Lung (tissue), 12 donors: ENCODE results near the gene DPYSL3. TPM values are rescaled to one million over a fixed set of nuclear protein-coding genes. Genes with fewer than 3 reads are reported as not detected.
A peak's percentile ranks its signal among the peaks of the same experiment; 100 is the strongest.

ENCODE experiments used
- ATAC-seq: fragments of 200-7000 bp; cut with Tn5 transposase; one replicate; pipeline ENCODE4 v1.9.1; 2020; ENCODE audit warnings: moderate number of reproducible peaks; ENCODE audit not compliant: insufficient read depth, low FRiP score
- DNase-seq, 3 donors: peaks; one replicate each; pipeline ENCODE4 v3.0.0-alpha.2; 2013 to 2017
- H3K27ac ChIP-seq, 2 donors: one replicate each; pipeline ENCODE4 v1.5.1; 2013; ENCODE audit warnings: mild to moderate bottlenecking in 2 of 2, moderate library complexity in 2 of 2, control low read depth in 1 of 2, inconsistent platforms in 1 of 2, low read depth in 1 of 2, low read length in 1 of 2
- H3K27me3 ChIP-seq, 3 donors: one replicate each; pipeline ENCODE4 v1.5.1; 2013; ENCODE audit warnings: low read length in 2 of 3; ENCODE audit not compliant: control insufficient read depth in 3 of 3, insufficient read depth in 3 of 3
- H3K36me3 ChIP-seq, 4 donors: one replicate each; pipeline ENCODE4 v1.5.1; 2013; ENCODE audit warnings: low read length in 4 of 4, mild to moderate bottlenecking in 1 of 4, moderate library complexity in 1 of 4; ENCODE audit not compliant: control insufficient read depth in 4 of 4, insufficient read depth in 4 of 4
- H3K4me1 ChIP-seq, 5 donors: one replicate each; pipeline ENCODE4 v1.5.1; 2013; ENCODE audit warnings: low read length in 5 of 5, mild to moderate bottlenecking in 2 of 5, moderate library complexity in 1 of 5; ENCODE audit not compliant: control insufficient read depth in 5 of 5, insufficient read depth in 5 of 5
- H3K4me3 ChIP-seq: one replicate; pipeline ENCODE4 v1.5.1; 2013; ENCODE audit warnings: mild to moderate bottlenecking, control low read depth, moderate library complexity
- H3K9ac ChIP-seq, 2 donors: one replicate each; pipeline ENCODE4 v1.5.1; 2013; ENCODE audit warnings: low read length in 2 of 2, control low read depth in 1 of 2; ENCODE audit not compliant: insufficient read depth in 1 of 2
- H3K9me3 ChIP-seq, 4 donors: one replicate each; pipeline ENCODE4 v1.5.1; 2013; ENCODE audit warnings: low read length in 3 of 4, mild to moderate bottlenecking in 1 of 4, moderate library complexity in 1 of 4; ENCODE audit not compliant: control insufficient read depth in 4 of 4, insufficient read depth in 3 of 4
- CTCF ChIP-seq: IDR thresholded peaks from 2 replicates; pipeline ENCODE4 v1.5.1; 2012; ENCODE audit warnings: mild to moderate bottlenecking; ENCODE audit errors: control extremely low read depth, extremely low read depth
- WGBS, 2 donors: extraction: QIAGEN DNeasy Blood & Tissue Kit; methylation state at CpG; one replicate each; pipeline ENCODE4 v1.1.7; 2013; 5-methylcytosine and 5-hydroxymethylcytosine counted together
- polyA plus RNA-seq, 2 donors: library from polyadenylated mRNA; stranded (reverse); fragments of 200-250 nt; gene quantifications; one replicate each; pipeline ENCODE4 v1.2.1, GENCODE V29; 2013
- total RNA-seq, 2 donors: library from RNA; depleted of rRNA in 1 of 2; stranded (reverse); fragments of >200 nt in 1 of 2; gene quantifications; one replicate each; pipeline ENCODE4 v1.2.1, GENCODE V29; 2014 to 2021
- donor health status: control.
- donor health status: control.
- donor health status: Bipolar disorder and iron deficiency.
- donor health status: healthy.
- donor health status: DM: yes; HTN: yes; CAD: no.

DPYSL3 gene
- total and polyA plus RNA-seq, 4 donors: 13.8 to 112 (median 43.7) TPM

GRCh38 chr5:147450606-147451005, 59.3 kb downstream of the DPYSL3 start:
- Histone ChIP-seq H3K4me1 (peaks cover 0 to 21% (median 9%) of the 10 kb centered on the region in 5 donors), H3K27me3 (peaks cover 0 to 18% (median 5%) of the 10 kb centered on the region in 3 donors), H3K9me3 (no peaks in the 10 kb centered on the region), H3K9ac (no peak overlapping the region), H3K27ac (no peak overlapping the region), H3K36me3 (no peaks in the 10 kb centered on the region), H3K4me3 (no peak overlapping the region)
- TF ChIP-seq CTCF: no peak
- no peak for ATAC-seq
- DNase-seq: no peak

GRCh38 chr5:147448766-147449165, 61.1 kb downstream of the DPYSL3 start:
- H3K4me1 ChIP-seq: peaks cover 0 to 8% (median 0%) of the 10 kb centered on the region in 5 donors
- no peak overlapping the region for H3K9ac ChIP-seq
- H3K4me3 ChIP-seq: no peak overlapping the region
- no peaks in the 10 kb centered on the region for H3K9me3 ChIP-seq
- peaks cover 0 to 18% (median 5%) of the 10 kb centered on the region in 3 donors for H3K27me3 ChIP-seq
- no peaks in the 10 kb centered on the region for H3K36me3 ChIP-seq
- DNase-seq (no peak), ATAC-seq (no peak)
- TF ChIP-seq CTCF: no peak
- 83 to 84% methylated on average over 1 of the region's 1 CpG for WGBS, 2 donors
- no peak overlapping the region for H3K27ac ChIP-seq

- ATAC-seq (peak; percentile 34), DNase-seq (peak in 1 of 3 donors; percentile 24)
- Histone ChIP-seq H3K9ac (no peak overlapping the region), H3K27me3 (peaks cover 0 to 4% (median 0%) of the 10 kb centered on the region in 3 donors), H3K4me3 (no peak overlapping the region), H3K36me3 (no peaks in the 10 kb centered on the region), H3K9me3 (no peaks in the 10 kb centered on the region), H3K27ac (peak overlapping the region in 1 of 2 donors; percentile 17), H3K4me1 (peaks cover 0 to 5% (median 0%) of the 10 kb centered on the region in 5 donors)
- no peak for TF ChIP-seq CTCF
- 69 to 86% methylated on average over 2 of the region's 2 CpGs for WGBS, 2 donors
These were observed 63.3 kb downstream of the DPYSL3 start for GRCh38 chr5:147446523-147446922.

- 89 to 92% methylated on average over 2 of the region's 2 CpGs for WGBS, 2 donors
- Histone ChIP-seq H3K9me3 (no peaks in the 10 kb centered on the region), H3K27me3 (no peaks in the 10 kb centered on the region), H3K27ac (peak overlapping the region; percentile 6 to 56), H3K4me1 (peaks cover 0 to 3% (median 0%) of the 10 kb centered on the region in 5 donors), H3K9ac (no peak overlapping the region), H3K36me3 (no peaks in the 10 kb centered on the region), H3K4me3 (no peak overlapping the region)
- DNase-seq (no peak), ATAC-seq (no peak)
- TF ChIP-seq CTCF: no peak
These were observed 64.0 kb downstream of the DPYSL3 start for GRCh38 chr5:147445917-147446316.
